Right atrium auricular region (tissue), 2 donors: ENCODE data around the gene NEDD4L. TPM values are rescaled to one million over a fixed set of nuclear protein-coding genes. Genes with fewer than 3 reads are reported as not detected.

ENCODE experiments used
- DNase-seq: peaks from one replicate; pipeline ENCODE4 v3.0.0-alpha.2; 2019; ENCODE audit warnings: low spot score
- H3K27ac ChIP-seq, 2 donors: fragments of 200-600 bp; sonication (generic); 1 replicate in 1 of 2; 2 replicates in 1 of 2; pipeline ENCODE4 v1.5.1; 2016 to 2019
- H3K27me3 ChIP-seq, 2 donors: fragments of 200-600 bp; sonication (generic); one replicate each; pipeline versions ENCODE4 v1.5.1 to v1.6.0; 2017 to 2019
- H3K36me3 ChIP-seq: fragments of 200-600 bp; sonication (generic); one replicate; pipeline ENCODE4 v1.5.1; 2016
- H3K4me1 ChIP-seq, 2 donors: fragments of 200-600 bp; sonication (generic); one replicate each; pipeline versions ENCODE4 v1.5.1 to v1.6.0; 2017 to 2019
- H3K4me3 ChIP-seq, 2 donors: fragments of 200-600 bp; sonication (generic); 1 replicate in 1 of 2; 2 replicates in 1 of 2; pipeline ENCODE4 v1.5.1; 2017 to 2019; ENCODE audit warnings: mild to moderate bottlenecking in 1 of 2, moderate library complexity in 1 of 2
- H3K9me3 ChIP-seq, 2 donors: fragments of 200-600 bp; sonication (generic); one replicate each; pipeline ENCODE4 v1.5.1; 2019
- total RNA-seq, 2 donors: library from RNA; depleted of rRNA; stranded (reverse); fragments of >200 nt; gene quantifications; one replicate each; pipeline ENCODE4 v1.1.0, GENCODE V29; 2016
- TF ChIP-seq, protein P1 (sequence below), 2 donors: fragments of 200-600 bp; sonication (generic); IDR thresholded peaks; one replicate each; pipeline ENCODE4 v1.5.1; 2019; ENCODE audit warnings: antibody characterized with exemption in 2 of 2

NEDD4L gene
- total RNA-seq, 2 donors from 2014 or later: 45.0 to 68.0 TPM

DNA sequence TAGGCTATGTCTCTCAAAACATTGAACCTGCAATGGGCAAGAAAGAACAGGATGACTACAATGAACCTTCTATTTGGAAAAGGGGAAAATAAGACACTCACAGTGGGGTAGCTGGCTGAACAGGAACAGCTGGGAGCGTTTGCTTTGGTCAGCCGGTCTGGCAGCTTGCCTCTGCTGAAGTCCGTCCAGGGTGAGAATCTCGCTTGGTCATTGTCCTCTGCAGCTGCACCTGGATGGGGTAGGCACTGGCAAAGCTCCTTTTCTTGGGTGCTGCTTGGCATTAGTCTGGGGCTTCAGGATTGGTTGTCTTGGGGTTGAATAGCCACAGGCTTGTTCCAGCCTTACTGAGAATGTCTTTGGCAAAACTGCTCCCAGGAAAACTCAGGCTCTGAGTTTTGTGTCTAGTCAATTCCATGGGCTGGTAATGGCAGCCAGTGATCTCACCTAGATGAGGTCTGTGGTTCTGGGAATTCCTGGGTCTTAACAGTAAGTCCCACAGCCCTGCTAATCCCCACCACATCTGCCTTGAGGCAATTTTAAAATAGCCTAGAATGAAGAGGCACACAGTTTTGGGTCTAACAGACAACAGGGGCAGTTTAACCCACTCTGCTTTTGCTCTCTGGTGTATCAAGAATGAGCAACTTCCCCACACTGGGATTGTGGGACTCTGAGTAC, 13.4 kb downstream of the NEDD4L start:
- H3K9me3 ChIP-seq: no peaks in the 10 kb centered on the region
- peaks cover 0 to under 1% of the 10 kb centered on the region in 2 donors for H3K4me1 ChIP-seq
- H3K27me3 ChIP-seq: no peaks in the 10 kb centered on the region
- DNase-seq: no peak
- no peaks in the 10 kb centered on the region for H3K36me3 ChIP-seq
- TF ChIP-seq, protein P1, sequence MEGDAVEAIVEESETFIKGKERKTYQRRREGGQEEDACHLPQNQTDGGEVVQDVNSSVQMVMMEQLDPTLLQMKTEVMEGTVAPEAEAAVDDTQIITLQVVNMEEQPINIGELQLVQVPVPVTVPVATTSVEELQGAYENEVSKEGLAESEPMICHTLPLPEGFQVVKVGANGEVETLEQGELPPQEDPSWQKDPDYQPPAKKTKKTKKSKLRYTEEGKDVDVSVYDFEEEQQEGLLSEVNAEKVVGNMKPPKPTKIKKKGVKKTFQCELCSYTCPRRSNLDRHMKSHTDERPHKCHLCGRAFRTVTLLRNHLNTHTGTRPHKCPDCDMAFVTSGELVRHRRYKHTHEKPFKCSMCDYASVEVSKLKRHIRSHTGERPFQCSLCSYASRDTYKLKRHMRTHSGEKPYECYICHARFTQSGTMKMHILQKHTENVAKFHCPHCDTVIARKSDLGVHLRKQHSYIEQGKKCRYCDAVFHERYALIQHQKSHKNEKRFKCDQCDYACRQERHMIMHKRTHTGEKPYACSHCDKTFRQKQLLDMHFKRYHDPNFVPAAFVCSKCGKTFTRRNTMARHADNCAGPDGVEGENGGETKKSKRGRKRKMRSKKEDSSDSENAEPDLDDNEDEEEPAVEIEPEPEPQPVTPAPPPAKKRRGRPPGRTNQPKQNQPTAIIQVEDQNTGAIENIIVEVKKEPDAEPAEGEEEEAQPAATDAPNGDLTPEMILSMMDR (IDR thresholded peaks at IDR 0.05): no peak
- no peak overlapping the region for H3K27ac ChIP-seq
- no peak overlapping the region for H3K4me3 ChIP-seq

DNA sequence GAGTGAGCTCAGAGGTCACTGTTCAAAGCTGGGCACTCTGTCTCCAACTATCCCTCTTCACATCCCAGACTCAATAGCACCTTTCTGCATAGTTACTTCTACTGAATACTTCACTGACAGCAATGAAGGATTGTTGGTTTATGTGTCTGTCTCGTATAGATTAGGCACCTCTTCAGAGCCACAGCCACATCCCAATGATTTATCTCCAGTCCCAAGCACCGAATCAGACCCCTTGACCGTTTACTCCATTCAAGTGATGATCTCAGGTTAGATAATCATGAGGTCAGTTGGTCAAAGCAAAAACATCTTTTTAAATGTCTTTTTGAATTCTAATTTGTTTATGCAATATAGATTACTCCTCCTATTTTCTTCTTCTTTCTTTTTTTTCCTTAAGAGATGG, 14.7 kb downstream of the NEDD4L start:
- Histone ChIP-seq H3K4me1 (no peaks in the 10 kb centered on the region), H3K27ac (no peak overlapping the region), H3K27me3 (no peaks in the 10 kb centered on the region), H3K9me3 (no peaks in the 10 kb centered on the region), H3K4me3 (no peak overlapping the region), H3K36me3 (no peaks in the 10 kb centered on the region)
- DNase-seq: no peak
- TF ChIP-seq, protein P1 (IDR thresholded peaks at IDR 0.05): no peak

DNA sequence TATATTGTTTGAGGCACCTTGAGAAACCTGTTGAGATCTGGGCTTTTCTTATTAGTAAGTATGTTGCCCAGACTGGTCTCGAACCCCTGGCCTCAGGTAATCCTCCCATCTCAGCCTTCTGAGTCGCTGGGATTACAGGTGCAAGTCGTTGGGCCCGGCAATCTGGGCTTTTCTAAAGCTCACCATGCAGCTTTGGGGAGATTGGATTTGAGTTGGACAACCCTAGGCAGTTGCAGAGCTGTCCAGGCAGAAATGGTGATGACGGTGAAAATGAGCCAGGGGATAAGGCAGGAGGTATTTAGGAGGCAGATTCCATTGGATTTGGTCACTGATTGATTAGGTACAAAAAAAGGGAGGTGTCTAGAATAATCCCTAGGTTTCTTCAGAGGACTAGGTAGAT, 16.2 kb downstream of the NEDD4L start:
- Histone ChIP-seq H3K4me3 (no peak overlapping the region), H3K36me3 (no peaks in the 10 kb centered on the region)
- no peak for DNase-seq

DNA sequence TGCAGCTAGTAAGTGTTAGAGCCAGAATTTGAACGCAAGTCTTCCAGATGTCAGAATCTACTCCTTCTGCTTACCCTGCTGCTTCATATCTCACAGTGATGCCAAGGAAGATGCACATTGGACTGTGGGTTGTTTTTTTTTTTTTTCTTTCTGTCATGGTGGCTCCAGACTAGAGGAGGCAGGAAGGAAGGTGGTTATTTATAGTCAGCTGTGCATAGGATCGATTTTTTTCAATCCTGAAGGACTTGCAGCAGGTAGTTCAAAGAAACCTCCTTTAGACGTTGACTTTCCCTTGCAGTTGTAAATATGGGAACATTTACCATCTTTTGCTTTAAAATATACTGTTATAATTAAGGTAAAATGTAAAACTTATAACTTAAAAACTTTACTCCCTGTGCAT, 17.3 kb downstream of the NEDD4L start:
- Histone ChIP-seq H3K27me3 (no peaks in the 10 kb centered on the region), H3K4me1 (no peaks in the 10 kb centered on the region), H3K36me3 (no peaks in the 10 kb centered on the region), H3K9me3 (no peaks in the 10 kb centered on the region), H3K27ac (no peak overlapping the region), H3K4me3 (no peak overlapping the region)
- TF ChIP-seq, protein P1 (IDR thresholded peaks at IDR 0.05): no peak
- DNase-seq: no peak

More for the DNA sequence above, 16.2 kb downstream of the NEDD4L start:
- TF ChIP-seq, protein P1 (IDR thresholded peaks at IDR 0.05): no peak
- Histone ChIP-seq H3K4me1 (no peaks in the 10 kb centered on the region), H3K9me3 (no peaks in the 10 kb centered on the region), H3K27ac (no peak overlapping the region), H3K27me3 (no peaks in the 10 kb centered on the region)

DNA sequence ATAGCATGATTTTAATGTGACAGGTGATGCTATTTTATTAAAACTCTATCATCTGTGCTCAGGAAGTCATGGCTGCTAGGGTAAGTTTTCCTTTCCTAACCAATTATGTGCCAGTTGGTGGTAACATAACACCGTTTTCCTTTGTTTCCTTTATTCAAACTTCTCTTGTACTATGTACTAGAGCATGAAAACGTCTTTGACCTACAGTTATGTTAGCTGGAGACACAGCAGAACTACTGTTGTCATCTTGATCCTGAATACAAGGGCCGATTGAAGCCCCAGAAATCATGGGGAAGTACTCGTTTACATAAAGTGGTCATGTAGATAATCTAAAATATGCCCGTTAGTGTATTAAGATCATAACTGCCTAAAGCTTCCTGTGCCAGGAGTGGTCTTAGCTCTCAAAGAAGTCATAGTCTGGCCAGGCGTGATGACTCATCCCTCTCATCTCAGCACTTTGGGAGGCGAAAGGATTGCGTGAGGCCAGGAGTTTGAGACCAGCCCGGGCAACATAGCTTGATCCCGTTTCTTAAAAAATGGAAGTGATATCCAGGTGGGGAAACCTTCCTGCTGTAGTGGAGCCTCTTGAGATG, 20.5 kb downstream of the NEDD4L start:
- H3K27ac ChIP-seq: no peak overlapping the region
- H3K9me3 ChIP-seq: no peaks in the 10 kb centered on the region
- H3K4me3 ChIP-seq: no peak overlapping the region
- no peaks in the 10 kb centered on the region for H3K27me3 ChIP-seq
- no peaks in the 10 kb centered on the region for H3K4me1 ChIP-seq
- TF ChIP-seq, protein P1 (IDR thresholded peaks at IDR 0.05): no peak
- DNase-seq: no peak
- no peaks in the 10 kb centered on the region for H3K36me3 ChIP-seq
